GM18511 (cell line): ENCODE results near the gene MYBPH.

ENCODE experiments used
- ATAC-seq: cut with Tn5 transposase; IDR thresholded peaks from one replicate; pipeline ENCODE4 v1.9.1; 2021; ENCODE audit warnings: mild to moderate bottlenecking, moderate library complexity; ENCODE audit not compliant: unreplicated experiment

Gene MYBPH

DNA sequence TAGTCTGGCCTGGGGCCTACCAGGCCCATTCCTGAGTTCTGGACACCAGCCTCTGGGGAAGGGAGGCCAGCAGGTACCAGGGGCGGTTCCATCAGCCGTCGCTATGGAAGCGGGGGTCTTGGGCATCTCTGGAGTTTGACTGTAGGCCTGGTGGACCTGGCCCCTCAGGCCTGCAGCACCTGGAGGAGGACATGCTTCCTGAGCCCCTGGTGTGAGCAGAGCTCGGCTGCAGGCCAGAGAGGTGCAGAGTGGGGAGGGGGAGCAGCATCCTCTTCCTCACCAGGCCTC, 7.8 kb downstream of the MYBPH start:
- no peak for ATAC-seq

DNA sequence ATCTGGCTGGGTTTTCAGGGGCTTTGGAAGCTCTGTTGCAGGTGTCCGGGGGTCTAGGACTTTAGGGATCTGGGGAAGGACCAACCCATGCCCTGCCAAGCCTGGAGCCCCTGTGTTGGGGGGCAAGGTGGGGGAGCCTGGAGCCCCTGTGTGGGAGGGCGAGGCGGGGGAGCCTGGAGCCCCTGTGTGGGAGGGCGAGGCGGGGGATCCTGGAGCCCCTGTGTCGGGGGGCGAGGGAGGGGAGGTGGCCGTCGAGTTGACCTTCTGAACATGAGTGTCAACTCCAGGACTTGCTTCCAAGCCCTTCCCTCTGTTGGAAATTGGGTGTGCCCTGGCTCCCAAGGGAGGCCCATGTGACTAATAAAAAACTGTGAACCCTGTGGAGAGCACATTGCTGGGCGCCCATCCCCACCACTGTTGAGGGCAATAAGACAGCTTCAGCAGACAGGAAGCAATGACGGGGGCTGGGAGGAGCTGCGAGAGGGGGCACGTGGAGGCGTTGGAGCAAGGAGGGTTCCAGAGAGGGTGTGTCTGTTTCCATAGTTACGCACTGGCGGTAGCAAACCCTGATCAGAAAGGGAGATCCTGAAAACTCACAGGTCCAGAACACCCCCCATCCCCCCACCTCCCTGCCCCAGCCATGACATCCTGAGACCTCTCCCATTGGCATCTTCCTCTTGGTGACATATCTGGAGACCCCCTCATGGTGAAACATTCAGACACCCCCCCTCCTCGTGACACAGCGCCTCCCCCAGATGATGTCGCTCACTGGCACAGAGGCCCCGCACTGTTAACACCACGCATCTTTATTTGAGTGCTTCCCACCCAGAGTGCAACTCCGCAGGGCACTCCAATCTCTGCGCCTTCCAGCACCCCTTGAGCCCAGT, 8.4 kb downstream of the MYBPH start:
- ATAC-seq, result no peak

DNA sequence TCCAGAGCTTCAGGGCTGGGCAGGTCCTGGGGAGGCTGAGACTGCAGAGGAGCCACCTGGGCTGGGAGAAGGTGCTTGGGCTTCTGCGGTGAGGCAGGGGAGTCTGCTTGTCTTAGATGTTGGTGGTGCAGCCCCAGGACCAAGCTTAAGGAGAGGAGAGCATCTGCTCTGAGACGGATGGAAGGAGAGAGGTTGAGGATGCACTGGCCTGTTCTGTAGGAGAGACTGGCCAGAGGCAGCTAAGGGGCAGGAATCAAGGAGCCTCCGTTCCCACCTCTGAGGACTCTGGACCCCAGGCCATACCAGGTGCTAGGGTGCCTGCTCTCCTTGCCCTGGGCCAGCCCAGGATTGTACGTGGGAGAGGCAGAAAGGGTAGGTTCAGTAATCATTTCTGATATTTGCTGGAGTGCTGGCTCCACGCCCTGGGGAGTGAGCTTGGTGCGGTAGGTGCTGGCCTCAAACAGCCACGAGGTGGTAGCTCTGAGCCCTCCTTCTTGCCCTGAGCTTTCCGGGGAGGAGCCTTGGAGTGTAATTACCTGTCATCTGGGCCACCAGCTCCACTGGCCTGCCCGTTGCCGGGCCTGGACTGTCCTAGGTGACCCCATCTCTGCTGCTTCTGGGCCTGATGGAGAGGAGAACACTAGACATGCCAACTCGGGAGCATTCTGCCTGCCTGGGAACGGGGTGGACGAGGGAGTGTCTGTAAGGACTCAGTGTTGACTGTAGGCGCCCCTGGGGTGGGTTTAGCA, 9.3 kb downstream of the MYBPH start:
- no peak for ATAC-seq

DNA sequence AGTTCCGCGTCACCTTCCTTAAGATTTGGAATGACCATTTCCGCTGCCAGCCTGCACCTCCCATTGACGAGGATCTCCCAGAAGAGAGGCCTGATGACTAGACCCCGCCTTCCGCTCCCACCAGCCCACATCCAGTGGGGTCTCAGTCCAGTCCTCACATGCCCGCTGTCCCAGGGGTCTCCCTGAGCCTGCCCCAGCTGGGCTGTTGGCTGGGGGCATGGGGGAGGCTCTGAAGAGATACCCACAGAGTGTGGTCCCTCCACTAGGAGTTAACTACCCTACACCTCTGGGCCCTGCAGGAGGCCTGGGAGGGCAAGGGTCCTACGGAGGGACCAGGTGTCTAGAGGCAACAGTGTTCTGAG, 9.8 kb downstream of the MYBPH start:
- no peak for ATAC-seq

DNA sequence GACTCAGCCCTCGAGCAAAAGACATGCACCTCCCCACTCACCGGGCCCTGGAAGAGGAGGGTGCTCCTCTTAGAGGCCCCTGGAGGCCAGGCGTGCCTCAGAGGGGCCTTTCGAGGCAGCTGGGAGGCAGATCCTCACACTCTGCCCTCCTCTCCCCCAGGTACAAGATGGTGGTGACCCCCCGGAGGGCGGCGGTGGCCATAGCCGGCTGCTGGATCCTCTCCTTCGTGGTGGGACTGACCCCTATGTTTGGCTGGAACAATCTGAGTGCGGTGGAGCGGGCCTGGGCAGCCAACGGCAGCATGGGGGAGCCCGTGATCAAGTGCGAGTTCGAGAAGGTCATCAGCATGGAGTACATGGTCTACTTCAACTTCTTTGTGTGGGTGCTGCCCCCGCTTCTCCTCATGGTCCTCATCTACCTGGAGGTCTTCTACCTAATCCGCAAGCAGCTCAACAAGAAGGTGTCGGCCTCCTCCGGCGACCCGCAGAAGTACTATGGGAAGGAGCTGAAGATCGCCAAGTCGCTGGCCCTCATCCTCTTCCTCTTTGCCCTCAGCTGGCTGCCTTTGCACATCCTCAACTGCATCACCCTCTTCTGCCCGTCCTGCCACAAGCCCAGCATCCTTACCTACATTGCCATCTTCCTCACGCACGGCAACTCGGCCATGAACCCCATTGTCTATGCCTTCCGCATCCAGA, 10.4 kb downstream of the MYBPH start:
- ATAC-seq, result no peak

DNA sequence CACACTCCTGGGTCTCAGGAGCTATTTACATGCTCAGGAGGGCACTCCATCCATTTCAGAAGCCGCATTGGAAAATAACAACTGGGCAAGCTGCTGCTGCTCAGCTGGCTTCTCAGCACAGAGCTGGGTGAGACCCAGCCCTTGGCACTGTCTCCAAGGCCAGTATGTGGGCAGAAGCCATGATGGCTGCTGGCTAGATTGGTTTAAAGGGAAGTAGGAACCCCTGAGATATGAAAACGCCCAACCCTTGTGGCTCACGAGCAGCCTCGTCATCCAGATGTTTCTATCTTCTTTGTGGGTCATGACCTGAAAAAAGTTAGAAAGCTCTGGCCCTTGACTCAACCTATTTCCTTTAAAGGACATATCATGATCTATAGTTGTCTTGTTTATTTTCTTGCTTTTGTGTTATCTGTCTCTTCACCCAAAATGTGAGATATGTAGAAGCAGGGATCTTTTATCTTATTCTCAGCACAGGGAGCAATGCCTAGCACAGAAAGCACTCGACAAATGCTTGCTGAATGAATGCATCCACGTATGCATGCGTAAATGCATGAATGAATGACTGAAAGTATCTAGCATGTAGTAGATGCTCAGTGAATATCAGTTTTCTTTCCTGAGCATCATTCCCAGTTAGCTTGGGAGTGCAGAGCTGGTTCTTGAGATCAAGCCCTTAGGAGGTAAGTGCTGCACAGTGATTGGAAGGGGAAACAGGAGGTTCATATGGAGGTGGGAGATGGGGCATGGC, 11.6 kb downstream of the MYBPH start:
- no peak for ATAC-seq

DNA sequence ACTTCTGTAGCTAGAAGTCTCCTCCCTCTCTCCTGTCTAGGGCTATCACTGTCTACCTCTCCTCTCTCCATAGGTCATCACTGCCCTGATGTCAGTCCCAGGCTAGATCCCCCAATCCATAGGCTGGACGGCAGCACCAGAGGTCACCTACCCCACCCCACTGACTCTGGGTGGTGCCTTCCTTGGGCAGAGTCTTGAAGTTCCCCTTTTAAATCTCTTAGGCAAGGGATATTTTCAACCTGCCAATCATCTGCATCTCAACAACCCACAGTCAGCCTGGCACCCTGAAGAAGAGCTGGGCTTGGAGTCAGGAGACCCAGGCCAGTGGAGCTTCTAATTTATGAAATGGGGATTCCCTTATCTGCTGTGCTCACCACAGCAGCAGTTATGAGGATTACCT, 13.2 kb downstream of the MYBPH start:
- no peak for ATAC-seq

DNA sequence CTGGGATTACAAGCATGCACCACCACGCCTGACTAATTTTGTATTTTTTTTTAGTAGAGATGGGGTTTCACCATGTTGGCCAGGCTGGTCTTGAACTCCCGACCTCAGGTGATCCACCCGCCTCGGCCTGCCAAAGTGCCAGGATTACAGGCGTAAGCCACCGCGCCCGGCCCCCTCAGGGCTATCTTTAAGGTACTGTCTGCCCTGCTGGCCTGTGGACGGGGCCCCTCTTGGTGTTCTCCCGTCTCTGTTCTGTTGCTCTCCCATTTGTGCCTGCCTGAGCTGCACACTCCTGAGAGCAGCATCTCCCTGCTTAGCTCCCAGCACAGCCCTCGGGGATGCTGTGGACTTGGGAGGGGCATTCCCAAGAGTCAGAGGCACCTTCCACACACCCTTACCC, 13.9 kb downstream of the MYBPH start:
- ATAC-seq, result no peak

DNA sequence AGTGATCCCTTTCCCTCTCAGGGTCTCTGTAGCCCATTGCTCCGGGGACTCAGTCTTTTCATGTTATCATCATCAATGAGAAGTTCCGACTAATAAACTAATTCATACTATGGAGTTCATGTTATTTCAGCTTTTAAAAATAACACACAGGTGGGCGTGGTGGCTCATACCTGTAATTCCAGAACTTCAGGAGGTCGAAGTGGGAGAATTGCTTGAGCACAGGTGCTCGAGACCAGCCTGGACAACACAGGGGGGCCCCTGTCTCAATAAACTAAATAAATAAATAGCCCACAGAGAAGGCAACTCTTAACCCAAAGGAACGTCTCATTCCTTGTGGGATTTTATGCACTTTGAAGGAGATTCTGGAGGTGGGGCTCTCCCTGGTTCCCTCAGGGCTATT, 14.5 kb downstream of the MYBPH start:
- no peak for ATAC-seq

DNA sequence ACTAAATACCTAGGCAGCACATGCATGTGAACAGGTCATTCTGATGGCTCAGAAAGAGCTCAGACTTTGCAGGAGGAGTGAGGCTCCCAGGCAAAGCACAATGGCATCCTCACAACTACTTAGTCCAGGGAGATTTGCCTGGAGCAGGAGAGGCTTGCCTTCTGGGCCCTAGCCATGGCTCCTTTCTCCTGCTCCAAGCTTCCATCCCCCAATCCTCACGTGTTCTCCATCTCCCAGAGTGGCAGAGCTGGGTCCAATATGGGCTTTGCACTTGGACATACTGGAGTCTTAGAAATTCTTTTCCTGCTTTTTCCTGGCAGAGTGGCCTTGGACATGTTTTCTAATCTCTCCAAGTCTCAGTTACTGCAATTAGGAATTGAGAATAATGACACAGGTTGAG, 15.8 kb downstream of the MYBPH start:
- no peak for ATAC-seq

DNA sequence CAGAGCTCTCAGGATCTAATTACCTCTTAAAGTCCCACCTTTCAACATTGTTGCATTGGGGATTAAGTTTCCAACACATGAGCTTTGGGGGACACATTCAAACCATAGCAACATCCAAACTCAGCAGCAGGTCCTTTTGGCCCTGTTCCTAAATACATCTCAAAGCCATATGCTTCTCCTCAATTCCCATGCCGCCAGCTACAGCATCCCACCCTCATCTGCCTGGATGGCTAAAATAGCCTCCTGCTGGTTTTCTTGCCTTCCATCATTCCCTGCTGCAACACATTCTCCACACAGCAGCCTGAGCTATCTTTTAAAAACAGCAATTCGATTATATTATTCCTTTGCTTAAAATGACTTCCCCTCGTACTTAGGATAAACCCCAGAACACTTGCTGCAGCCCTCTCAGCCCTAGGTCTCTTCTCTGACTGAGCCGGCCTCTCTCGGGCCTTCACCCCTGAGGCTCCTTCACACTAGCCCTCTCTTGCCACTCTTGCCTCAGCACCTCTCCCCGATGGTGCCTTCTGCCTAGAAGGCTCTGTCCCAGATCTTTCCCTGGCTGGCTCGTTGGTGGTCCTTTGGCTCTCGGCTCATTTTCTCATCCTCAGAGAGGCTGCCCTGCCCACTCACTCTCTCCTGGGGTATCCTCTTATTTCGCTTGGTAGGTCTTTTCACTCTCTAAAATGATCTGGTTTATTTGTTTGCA, 16.5 kb downstream of the MYBPH start:
- ATAC-seq, result no peak

DNA sequence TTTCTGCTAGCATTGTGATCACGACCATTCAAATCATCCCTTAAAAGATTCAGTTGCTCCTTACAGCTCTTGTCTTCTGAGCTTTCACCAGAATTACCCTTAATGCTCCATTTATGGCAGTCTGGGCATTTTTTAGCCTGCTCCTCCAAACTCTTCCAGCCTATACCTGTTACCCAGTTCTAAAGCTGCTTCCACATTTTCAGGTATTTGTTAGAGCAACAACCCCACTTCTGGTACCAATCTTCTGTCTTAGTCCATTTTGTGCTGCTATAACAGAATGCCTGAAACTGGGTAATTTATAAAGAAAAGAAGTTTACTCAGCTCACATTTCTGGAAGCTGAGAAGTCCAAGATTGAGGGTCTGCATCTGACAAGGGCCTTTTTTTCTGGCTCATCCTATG, 17.2 kb downstream of the MYBPH start:
- no peak for ATAC-seq

DNA sequence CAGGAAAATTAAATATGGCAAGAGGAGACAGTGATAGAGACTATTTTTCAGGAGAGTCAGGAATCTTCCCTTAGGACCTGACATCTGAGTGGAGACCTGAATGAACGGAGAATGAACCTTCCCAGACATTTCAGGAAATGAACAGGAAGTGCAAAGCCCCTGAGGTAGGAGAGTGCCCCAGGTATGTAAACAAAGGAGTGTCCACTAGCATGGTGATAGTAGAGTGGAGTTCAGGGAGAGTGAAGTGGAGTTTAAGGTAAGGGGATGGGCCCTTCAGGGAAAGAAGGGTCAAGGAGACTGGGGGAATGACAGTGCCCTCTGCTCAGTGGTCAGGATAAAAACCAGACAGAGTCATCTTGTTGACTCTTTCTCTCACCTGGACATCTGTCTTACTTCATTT, 19.3 kb downstream of the MYBPH start:
- ATAC-seq, result no peak

DNA sequence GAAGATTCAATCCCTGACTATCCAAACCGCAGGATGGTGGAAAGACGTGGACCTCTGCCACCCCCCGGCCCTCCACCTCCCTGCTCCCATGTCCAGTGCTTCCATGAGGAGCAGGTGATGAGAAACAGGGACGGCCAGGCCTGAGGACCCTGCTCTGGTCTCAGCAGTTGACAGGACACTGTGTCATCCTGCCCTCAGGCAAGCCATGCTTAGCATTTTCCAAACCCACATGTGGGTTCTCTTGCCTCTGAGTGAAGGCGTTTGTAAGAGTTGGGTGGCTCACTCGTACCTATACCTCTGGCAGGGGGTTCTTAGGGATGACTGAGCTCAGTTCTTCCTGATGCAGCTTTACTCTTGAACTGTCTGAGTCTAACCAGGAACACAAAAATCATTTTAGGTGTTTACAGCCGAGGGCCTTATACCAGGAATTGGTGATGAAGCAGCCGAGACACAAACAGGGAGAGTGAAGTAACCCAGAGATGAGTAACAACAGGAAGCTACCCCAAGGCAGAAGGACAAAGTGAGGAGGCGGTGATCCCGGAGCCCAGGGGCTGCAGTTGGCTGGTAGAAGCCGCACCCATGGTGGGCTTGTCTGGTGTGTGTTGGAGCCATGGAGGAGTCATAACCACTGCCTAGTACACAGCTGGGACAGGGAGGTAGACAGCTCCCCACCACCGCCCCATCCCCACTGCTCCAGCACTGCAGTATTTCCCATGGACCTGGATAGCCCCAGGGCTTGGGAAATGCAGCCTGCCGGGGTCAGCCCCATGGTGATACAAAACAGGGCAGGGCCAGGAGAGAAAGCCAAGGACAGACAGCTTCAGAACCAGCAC, 21.4 kb downstream of the MYBPH start:
- no peak for ATAC-seq

DNA sequence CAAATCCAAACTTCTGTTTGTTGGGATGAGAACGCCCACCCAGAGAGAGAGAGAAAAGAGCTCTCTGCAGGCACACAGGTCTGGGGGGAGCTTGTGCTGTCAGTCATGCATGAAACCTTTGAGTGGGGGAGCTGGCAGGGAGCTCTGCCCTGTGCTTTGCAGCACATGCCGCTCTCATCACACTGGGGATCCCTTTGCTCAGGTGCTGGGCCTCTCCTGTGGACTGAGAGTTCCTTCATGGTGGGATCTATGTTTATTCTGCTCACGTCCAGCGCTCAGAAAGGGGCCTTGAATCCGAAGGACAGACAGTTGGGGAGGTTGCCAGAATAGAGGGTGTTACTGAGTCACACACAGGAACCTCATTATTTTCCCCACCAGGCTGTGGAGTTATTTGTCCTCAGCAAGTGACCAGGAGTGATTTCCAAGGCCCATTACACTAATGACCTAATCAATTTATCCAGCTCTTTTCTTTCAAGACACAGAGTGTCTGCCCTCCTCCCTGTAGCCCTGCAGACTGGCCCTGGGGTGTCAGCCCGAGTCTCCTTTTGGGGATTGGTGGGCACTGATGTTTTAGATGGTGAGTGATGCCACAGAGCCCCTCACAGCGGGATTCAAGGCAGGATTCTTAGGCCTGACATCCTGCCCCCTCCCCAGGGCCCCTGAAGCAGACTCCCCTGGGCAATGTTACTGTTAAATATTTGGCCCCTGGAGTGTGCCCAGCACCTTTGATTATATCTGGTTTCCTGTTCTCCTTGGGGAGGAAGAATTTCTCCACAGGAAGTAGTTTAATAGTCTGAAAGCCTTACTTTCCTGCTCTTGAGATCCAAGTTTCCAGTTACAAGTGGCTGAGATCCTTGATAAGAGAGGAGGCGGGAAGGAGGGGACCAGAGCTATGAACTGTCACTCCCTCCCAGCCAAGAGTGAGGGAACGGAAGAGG, 22.3 kb downstream of the MYBPH start:
- no peak for ATAC-seq

DNA sequence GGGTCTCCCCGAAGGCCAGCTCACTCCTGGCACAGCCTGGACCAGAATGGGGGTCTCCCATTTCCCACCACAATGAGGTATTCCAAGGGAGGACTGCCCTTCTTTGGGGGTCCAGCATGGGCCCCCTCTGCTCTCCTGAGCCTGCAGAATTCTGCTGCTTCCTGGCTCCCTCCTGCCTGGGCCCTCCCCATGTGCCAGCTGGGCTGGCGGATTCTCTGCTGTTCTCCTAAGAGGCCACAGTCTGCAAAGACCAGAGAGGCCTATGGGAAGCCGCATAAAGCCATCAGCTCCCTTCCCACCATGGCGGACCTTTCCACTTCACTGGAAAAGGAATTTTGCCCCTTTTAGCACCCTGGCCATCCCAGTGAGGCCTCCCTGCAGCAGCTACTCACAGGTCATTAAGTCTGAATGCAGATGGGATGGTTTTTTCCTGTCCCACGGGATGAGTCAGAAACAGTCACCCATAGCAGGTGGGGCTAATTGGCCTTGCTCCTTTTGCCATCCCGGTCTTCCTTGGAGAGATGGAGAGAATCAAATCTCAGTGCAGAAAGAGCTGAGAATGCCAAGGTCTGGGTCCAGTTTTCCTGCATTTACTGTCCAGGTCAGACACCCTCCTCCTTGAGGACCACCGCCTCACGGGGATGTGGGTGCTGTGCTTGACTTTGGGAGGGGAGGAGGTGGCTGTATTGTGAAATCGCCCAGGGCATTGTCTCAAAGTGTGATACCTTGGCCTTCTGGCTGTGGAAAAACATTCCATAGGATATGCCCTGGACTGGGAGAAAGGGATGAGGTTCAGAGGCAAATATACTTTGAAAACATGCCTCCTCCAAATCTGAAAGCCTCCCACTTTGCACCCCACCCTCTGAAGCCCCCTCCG, 23.2 kb downstream of the MYBPH start:
- no peak for ATAC-seq

DNA sequence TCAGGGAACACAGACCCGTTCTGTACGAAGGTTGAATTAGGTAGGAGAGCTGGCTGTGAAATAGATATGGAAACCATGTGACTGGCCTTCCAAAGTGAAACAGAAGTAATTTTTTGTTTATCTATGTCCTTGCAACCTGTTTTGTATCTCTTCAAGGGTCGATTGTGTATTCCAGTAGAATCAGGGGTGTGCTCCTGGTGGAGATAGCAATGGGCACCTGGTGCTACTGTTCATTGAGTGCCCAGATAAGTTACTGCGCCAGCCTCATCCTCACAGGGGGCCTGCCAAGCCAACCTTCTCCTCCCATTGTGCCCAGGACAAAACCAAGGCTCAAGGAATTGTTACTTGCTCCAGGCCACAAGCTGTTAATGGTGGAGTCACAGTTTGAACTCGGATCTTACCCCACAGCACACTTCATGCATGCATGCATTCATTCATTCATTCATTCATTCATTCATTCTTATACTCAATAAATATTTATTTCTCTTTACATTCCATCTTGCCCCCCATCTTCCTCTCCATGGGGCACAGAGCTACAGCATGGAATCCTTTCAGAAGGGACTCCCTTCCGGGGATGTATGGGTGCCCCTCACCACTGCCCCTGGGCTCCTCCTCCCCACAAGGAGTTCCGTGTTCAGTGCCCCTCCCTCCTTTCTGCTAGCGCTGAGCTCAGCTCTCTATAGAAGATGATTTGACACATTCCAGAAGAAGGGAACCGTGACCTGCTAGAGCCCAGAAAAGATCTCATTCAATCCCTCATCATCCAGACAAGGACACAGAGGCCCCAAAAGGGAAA, 24.1 kb downstream of the MYBPH start:
- ATAC-seq, result no peak
